NCI-H748 treated with DMSO at 0.1 percent for 48 hours (cell line): Measurements from ENCODE around the gene PIGP.
"Not testable (repeated sequence)": the region's sequence is repeated elsewhere in the genome, so short reads cannot be mapped to it uniquely, and the experiment has no call there.

Source experiments
- DNase-seq: peaks from one replicate; lab custom pipeline; 2025; lab: John Stamatoyannopoulos, UW

The PIGP gene

DNA sequence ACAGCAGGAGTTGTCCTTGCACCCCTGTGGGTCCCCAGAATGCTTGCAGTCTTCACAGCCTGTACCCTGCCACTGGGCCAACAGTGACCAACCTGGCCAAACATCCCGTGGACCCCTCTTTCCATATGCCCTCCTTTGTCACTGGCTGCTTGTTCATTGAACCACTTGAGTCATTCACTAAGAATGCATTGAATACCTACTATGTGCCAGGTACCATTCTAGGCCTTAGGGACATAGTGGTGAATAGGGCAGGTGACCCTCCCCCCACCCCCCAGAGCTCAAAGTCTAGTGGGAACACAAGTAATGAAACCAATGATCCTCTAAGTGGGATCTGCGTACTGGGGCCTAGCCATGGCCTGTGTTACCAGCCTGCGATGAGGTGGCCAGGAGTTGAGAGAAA, 28.2 kb downstream of the PIGP start:
- no peak for DNase-seq

DNA sequence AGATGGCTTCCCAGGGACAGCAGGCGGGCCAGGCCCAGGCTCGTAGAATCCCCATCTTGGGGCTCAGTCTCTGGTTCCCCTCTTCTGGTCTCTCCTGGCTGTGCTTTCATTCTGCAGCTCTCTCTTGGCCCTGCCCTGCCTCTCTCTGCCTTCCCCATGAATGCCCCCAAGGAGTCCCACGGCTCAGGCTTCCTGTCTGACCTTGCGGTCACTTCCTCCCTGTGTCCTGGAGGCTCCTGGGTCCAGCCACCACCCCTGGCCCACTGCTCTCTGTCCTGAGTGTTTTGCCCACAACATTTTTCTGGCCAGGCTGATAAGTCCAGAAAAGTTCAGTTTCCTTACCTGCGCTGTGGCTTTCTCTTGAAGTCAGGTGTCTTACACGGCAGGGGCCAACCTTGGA, 29.1 kb downstream of the PIGP start:
- no peak for DNase-seq

DNA sequence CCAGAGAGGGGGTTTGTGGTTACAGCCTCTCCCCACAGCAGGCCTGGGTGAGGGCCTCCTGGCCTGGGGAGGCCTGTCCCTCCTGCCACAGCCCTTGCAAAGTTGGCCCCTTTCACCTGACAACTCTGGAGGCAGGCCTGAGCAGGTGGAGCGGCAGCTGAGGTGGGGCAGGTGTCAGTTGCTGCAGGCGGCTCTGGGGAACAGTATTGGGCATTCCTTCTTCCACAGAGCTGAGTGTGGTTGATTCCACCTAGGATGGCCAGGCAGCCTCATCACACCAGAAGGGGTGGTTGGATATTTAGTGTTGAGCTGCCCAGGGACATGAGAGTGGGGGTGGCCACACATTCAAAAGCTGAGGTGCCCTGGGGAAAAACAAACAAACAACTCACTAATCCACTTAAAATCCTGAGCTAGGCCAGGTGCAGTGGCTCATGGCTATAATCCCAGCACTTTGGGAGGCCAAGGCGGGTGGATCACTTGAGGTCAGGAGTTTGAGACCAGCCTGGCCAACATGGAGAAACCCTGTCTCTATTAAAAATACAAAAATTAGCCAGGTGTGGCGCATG, 31.1 kb downstream of the PIGP start:
- no peak for DNase-seq

DNA sequence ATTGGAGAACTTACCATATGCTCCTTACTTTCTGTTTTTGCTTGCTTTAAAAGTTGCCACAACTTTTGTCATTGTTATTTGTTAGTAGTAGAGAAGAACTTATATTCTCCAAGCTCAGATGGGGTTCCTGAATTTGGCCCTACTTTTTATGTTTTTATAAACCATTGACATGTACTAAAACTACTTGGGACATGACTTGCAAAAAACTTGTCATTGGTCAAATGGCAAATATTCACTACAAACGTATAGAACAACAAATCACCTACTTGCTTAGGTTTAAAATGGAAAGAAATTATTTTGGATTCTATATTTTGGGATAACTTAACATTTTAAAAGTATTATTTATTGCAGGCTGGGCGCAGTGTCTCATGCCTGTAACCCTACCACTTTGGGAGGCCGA, 32.7 kb downstream of the PIGP start:
- DNase-seq, result no peak

DNA sequence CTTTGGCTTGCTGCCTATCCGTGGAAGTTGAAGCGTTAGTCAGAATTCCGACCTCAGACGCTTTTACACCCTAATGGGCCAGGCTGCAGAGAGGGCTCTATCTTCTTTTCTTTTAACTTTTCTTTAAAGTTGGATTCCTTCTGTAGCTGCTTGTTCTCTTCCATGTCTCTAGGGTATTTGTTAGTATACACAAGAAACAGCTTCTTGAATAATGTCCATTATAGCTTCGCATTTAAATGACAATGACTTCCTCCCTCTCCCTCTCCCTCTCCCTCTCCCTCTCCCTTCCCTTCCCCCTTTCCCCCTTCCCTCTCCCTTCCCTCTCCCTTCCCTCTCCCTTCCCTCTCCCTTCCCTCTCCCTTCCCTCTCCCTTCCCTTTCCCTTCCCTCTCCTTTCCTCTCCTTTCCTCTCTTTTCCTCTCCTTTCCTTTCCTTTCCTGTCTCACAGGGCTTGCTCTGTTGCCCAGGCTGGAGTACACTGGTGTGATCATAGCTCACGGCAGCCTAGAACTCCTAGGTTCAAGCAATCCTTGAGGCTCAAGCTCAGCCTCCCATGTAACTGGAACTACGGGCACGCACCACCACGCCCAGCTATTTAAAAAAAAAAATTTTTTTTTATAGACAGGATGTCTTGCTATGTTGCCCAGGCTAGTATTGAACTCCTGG, 33.3 kb downstream of the PIGP start:
- no peak for DNase-seq

DNA sequence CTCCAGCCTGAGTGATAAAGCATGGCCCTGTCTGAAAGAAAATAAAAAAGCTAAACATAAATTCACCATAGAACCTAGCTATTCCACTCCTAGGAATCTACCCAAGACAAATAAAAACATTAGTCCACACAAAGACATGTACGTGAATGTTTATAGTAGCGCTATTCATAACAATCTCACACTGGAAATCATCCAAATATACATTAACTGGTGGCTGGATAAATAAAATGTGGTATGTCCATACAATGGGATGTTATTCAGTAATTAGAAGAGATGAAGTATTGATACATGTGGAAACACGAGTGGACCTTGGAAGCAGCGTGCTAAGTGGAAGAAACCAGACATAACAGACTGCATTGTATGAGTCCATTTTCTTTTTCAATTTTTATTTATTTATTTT, 36.7 kb downstream of the PIGP start:
- no peak for DNase-seq

DNA sequence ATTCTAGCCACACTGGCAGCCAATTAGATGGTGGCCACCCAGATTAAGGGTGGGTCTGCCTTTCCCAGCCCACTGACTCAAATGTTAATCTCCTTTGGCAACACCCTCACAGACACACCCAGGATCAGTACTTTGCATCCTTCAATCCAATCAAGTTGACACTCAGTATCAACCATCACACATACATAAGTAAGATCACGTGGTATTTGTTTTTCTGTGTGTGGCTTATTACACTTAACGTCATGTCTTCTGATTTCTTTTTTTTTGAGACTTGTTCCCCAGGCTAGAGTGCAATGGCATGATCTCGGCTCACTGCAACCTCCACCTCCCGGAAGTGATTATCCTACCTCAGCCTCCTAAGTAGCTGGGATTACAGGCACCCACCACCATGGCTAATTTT, 38.5 kb downstream of the PIGP start:
- DNase-seq, result not testable (repeated sequence)

DNA sequence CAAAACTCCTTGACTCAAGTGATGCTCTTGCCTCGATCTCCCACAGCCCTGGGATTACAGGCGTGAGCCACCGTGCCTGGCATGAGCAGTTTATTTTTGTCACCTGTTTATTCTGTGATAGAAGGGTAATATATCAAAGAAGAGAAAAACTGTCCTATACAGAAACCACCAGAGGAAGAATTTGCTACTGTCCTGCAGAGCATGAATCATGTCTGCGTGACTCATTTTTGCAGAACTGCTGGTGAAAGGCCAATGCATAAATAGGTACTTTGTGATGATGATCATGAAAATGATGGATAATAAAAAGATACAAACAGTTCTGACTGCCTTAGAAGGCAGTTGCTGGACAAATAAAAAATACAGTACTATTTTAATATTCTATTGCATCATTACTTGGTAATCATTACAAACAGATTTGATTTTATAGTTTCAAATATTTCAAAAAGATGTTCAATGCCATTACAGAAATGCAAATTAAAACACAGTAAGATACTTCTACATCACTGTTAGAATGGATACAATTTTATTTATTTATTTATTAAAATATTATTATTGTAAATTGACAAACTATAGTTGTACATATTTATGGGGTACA, 39.9 kb downstream of the PIGP start:
- no peak for DNase-seq

DNA sequence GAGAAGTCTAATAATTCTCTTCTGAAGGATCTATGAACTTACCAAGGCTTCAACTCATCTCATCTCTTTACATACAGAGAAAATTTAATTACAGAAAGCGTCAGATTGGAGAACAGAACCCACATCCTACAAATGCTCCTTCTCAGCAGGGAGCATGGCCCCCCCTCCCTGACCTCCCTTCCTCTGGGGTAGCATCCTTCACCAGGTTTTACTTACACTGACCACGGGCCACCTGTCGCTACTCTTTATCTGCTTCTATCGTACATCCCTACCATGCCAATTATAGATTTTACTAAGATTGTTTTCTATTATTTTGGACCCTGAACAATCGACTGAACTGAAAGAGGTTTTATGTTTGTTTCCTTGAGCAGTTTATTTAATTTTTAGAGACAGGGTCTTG, 40.6 kb downstream of the PIGP start:
- no peak for DNase-seq

DNA sequence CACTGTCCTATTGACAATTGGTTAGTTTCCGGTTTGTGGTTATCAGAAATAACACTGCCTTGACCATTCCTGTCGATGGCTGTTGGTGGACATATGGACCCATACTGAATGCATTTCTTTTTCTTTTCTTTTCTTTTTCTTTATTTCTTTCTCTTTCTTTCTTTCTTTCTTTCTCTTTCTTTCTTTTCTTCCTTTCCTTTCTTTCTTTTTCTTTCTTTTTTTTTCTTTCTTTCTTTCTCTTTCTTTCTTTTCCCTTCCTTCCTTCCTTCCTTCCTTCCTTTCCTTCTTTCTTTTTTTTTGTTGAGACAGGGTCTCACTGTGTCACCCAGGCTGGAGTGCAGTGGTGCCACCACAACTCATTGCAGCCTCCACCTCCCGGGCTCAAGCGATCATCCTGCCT, 42.0 kb downstream of the PIGP start:
- no peak for DNase-seq

DNA sequence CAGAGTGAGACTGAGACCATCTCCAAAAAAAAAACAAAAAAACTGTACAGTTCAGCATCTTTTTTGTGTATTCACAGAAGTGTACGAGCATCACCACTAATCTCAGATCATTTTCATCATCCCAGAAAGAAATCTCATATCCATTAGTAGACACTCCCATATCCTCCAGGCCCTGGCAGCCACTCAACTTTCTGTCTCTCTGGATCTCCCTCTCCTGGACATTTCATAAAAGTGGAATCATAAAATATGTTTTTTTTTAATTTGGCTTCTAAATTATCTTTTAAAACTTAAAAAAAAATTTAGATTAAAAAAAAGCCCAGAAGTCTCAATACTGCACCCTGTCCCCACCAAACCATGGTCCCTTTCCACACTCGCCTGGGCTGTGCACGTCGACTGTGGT, 44.3 kb downstream of the PIGP start:
- no peak for DNase-seq

DNA sequence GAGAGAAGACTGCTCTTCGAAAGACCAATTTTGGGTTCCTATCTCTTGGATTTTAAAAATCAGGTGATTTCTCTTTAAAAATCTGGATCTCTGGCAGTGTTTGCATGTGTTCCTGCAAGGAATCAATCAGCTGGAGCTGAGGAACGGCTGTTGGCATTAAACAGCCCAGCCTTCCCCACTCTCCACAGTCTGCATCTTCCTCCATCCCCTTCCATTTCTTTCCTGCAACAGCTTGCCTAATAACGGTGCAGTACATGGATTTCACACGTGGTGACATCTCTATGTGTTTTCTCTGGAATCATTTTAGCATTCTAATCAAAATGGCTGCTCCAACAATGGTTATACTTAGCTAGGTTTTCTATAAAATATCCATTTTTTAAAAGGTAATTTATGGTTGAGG, 46.4 kb downstream of the PIGP start:
- no peak for DNase-seq

DNA sequence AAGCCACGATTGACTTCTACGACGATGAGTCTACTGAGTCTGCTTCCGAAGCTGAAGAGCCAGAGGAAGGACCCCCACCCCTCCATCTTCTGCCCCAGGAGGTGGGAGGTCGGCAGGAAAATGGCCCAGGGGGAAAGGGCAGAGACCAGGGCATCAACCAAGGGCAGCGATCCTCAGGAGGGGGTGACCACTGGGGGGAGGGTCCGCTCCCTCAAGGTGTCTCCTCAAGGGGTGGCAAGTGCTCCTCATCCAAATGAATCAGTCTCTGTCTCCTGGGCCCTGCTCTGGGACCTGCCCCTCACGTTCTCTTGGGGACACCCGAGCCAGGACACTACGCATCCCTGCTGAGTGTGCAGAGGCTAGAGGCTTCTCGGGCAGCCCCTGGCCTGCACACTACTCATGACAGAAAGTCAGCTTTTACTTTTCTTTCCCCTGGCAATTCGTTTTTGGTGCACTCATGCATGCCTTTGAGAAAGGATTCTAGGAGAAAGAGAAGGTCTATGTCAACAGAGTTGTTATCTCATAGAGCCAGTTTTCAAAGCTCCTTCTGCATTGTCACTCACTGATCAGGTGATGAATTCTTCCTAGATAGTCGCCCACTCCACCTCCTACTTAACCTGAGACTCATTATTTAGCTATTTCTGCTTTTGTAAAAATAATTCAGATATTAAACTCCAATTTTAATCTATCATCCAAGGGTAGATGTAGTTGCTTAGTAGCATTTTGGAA, 54.8 kb downstream of the PIGP start:
- DNase-seq, result no peak
